WERI-Rb-1 (cell line): ENCODE measurements around the gene CALML3.

ENCODE experiments used
- DNase-seq: peaks from one replicate; pipeline ENCODE4 v3.0.0-alpha.2; 2020
- H3K27ac ChIP-seq: fragments of 250-450 bp; sonication (Bioruptor Pico); 2 replicates; pipeline ENCODE4 v1.5.1; 2020; ENCODE audit warnings: mild to moderate bottlenecking, moderate library complexity
- H3K27me3 ChIP-seq: fragments of 250-450 bp; sonication (Bioruptor Pico); 2 replicates; pipeline ENCODE4 v1.5.1; 2021; ENCODE audit warnings: mild to moderate bottlenecking, low read depth, moderate library complexity; ENCODE audit not compliant: insufficient read depth, severe bottlenecking
- H3K36me3 ChIP-seq: fragments of 250-450 bp; sonication (Bioruptor Pico); 2 replicates; pipeline ENCODE4 v1.5.1; 2020; ENCODE audit warnings: mild to moderate bottlenecking, moderate library complexity
- H3K4me3 ChIP-seq: 2 replicates; pipeline ENCODE4 v1.5.1; 2011; ENCODE audit warnings: low read depth, mild to moderate bottlenecking, control low read depth, low read length
- H3K9me3 ChIP-seq: fragments of 250-450 bp; sonication (Bioruptor Pico); 2 replicates; pipeline ENCODE4 v1.5.1; 2021; ENCODE audit warnings: mild to moderate bottlenecking, moderate library complexity; ENCODE audit not compliant: severe bottlenecking
- CTCF ChIP-seq: IDR thresholded peaks from 2 replicates; pipeline ENCODE4 v1.5.1; 2011; ENCODE audit warnings: low read depth, mild to moderate bottlenecking, control low read depth, inconsistent platforms, low read length

The CALML3 gene

GRCh38 chr10:5567477-5567876 lies 42.7 kb downstream of the CALML3 start:
- no peak overlapping the region for H3K27ac ChIP-seq
- TF ChIP-seq CTCF = no peak
- H3K27me3 ChIP-seq = no peaks in the 10 kb centered on the region
- no peaks in the 10 kb centered on the region for H3K36me3 ChIP-seq
- H3K4me3 ChIP-seq = no peak overlapping the region
- H3K9me3 ChIP-seq = no peaks in the 10 kb centered on the region
- DNase-seq = no peak

GRCh38 chr10:5568984-5569383 lies 44.2 kb downstream of the CALML3 start:
- TF ChIP-seq CTCF = no peak
- H3K4me3 ChIP-seq = no peak overlapping the region
- H3K9me3 ChIP-seq = no peaks in the 10 kb centered on the region
- DNase-seq = no peak
- no peak overlapping the region for H3K27ac ChIP-seq
- no peaks in the 10 kb centered on the region for H3K36me3 ChIP-seq
- H3K27me3 ChIP-seq = no peaks in the 10 kb centered on the region

GRCh38 chr10:5569568-5569967 lies 44.8 kb downstream of the CALML3 start:
- DNase-seq = no peak
- TF ChIP-seq CTCF = no peak
- H3K9me3 ChIP-seq = no peaks in the 10 kb centered on the region
- no peak overlapping the region for H3K27ac ChIP-seq
- no peak overlapping the region for H3K4me3 ChIP-seq
- no peaks in the 10 kb centered on the region for H3K27me3 ChIP-seq
- H3K36me3 ChIP-seq = no peaks in the 10 kb centered on the region

GRCh38 chr10:5570007-5570655 lies 45.4 kb downstream of the CALML3 start:
- no peak for DNase-seq
- no peaks in the 10 kb centered on the region for H3K9me3 ChIP-seq
- H3K27me3 ChIP-seq = no peaks in the 10 kb centered on the region
- H3K27ac ChIP-seq = no peak overlapping the region
- H3K36me3 ChIP-seq = no peaks in the 10 kb centered on the region
- no peak for TF ChIP-seq CTCF
- no peak overlapping the region for H3K4me3 ChIP-seq

- Histone ChIP-seq H3K27me3 (no peaks in the 10 kb centered on the region), H3K9me3 (no peaks in the 10 kb centered on the region), H3K4me3 (no peak overlapping the region), H3K27ac (no peak overlapping the region), H3K36me3 (no peaks in the 10 kb centered on the region)
- no peak for DNase-seq
- TF ChIP-seq CTCF = no peak
Measured at GRCh38 chr10:5570979-5571810, 46.4 kb downstream of the CALML3 start.
